ENCODE measurements around the gene FAIM2. TPM values are rescaled to one million over a fixed set of nuclear protein-coding genes. Genes with fewer than 3 reads are reported as not detected.
A peak's percentile ranks its signal among the peaks of the same experiment; 100 is the strongest.

FAIM2 gene
- total RNA-seq, 2 donors from 2014 or later = 1.0 to 4.9 TPM

DNA sequence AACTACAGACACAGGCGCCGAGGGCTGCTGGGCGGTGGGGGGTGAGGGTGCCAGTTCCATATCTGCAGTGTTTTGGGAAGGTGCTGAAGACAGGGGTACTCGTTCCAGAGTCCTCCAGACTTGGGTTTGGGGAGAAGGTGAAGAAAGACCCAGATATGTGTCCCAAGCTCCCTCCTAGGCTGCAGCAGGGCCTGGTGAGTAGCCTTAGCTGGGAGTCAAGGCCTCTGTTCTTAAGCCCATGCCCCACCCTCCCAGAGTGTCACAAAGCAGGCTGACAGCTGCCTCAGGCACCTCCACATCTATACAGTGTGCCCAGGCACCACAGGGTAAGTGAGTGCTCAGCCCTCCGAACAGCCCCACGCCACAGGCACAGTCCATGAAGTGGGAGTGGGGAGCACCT lies 79.7 kb downstream of the FAIM2 start:
- Histone ChIP-seq H3K9me3 (no peaks in the 10 kb centered on the region), H3K4me1 (peaks cover 17% of the 10 kb centered on the region), H3K27ac (no peak overlapping the region), H3K27me3 (no peaks in the 10 kb centered on the region), H3K4me3 (no peak overlapping the region), H3K36me3 (replicated peaks in 1 of 2; ENCODE audit: insufficient read depth in 1 of 2, low read depth in 2 of 2) (no peaks in the 10 kb centered on the region)
- 94 to 95% methylated on average over 4 to 6 of the region's 6 CpGs for WGBS, 2 donors
- ATAC-seq (no peak), DNase-seq (no peak)
- TF ChIP-seq POLR2A (IDR thresholded peaks at IDR 0.05) = no peak
- TF ChIP-seq, protein P1, sequence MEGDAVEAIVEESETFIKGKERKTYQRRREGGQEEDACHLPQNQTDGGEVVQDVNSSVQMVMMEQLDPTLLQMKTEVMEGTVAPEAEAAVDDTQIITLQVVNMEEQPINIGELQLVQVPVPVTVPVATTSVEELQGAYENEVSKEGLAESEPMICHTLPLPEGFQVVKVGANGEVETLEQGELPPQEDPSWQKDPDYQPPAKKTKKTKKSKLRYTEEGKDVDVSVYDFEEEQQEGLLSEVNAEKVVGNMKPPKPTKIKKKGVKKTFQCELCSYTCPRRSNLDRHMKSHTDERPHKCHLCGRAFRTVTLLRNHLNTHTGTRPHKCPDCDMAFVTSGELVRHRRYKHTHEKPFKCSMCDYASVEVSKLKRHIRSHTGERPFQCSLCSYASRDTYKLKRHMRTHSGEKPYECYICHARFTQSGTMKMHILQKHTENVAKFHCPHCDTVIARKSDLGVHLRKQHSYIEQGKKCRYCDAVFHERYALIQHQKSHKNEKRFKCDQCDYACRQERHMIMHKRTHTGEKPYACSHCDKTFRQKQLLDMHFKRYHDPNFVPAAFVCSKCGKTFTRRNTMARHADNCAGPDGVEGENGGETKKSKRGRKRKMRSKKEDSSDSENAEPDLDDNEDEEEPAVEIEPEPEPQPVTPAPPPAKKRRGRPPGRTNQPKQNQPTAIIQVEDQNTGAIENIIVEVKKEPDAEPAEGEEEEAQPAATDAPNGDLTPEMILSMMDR (IDR thresholded peaks at IDR 0.05) = no peak
- intact Hi-C loops (cut with DNase I) = no loop called here

DNA sequence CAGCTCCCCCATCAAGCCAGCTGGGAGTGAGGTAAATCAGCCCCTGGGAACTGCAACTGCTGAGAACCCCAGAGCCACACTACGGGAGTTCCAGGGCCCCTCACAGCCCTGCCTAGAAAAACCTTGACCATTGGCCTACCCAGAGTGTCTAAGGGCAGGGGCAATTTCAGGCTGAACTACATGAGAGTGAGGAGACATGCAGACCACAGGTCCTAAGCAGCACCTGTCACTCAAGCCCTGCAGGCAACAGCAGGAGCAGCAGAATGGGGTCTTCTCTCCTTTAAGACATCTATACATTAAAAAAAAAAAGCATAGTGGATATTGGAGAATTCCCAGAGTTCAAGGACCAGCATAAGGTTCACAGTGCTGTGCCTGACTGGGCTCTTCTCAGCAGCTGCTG lies 80.3 kb downstream of the FAIM2 start:
- peaks cover 13% of the 10 kb centered on the region for H3K4me1 ChIP-seq
- no peak for DNase-seq
- H3K4me3 ChIP-seq = no peak overlapping the region

DNA sequence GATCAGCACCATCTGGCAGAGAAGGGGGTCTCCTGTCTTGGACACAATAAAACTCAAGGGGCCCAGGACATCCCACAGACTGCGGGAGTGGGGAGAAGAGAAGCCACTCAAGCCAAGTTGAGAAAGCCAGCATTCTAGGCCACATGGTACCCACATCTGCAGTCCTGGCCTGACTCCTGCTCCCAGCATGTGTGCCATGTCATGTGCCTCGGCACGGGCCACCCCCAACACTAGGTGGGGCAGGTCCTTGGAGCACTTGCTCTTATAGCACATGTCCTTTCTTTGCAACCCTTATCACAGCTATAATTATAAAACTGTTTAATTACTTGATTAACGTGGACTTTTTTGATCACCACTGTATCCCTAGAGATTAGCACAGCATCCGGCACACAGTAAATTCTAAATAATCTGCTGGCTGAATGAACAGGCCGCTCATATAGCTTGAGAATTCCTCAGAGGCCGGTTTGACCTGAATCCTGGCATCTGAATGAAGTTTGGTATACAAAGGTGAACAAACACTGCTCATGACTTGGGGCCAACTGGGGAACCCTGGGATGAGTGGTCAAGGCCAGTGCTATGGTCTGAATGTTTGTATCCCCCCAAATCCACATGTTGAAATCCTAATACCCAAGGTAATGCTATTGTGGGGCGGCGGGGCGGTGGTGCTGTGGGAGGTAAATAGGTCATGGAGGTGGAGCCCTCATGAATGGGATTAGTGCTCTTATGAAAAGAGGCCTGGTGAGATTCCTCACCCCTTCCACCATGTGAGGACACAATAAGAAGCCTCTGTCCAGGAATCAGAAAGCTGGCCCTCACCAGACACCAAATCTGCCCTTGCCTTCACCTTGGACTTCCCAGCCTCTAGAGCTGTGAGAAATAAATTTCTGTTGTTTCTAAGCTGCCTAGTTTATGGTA lies 82.1 kb downstream of the FAIM2 start:
- H3K27ac ChIP-seq = peak overlapping the region in 2 of 4 donors; percentile 6 to 16
- intact Hi-C loops (cut with DNase I) = no loop called here

More for the DNA sequence above, 80.3 kb downstream of the FAIM2 start:
- ATAC-seq = no peak
- H3K9me3 ChIP-seq = no peaks in the 10 kb centered on the region
- no peaks in the 10 kb centered on the region for H3K27me3 ChIP-seq
- WGBS, 2 donors = 44 to 60% methylated on average over 1 of the region's 1 CpG
- no peaks in the 10 kb centered on the region for H3K36me3 ChIP-seq (replicated peaks in 1 of 2; ENCODE audit: insufficient read depth in 1 of 2, low read depth in 2 of 2)
- intact Hi-C loops (cut with DNase I) = no loop called here
- TF ChIP-seq, protein P1 (IDR thresholded peaks at IDR 0.05) = no peak
- TF ChIP-seq POLR2A (IDR thresholded peaks at IDR 0.05) = no peak
- H3K27ac ChIP-seq = no peak overlapping the region

DNA sequence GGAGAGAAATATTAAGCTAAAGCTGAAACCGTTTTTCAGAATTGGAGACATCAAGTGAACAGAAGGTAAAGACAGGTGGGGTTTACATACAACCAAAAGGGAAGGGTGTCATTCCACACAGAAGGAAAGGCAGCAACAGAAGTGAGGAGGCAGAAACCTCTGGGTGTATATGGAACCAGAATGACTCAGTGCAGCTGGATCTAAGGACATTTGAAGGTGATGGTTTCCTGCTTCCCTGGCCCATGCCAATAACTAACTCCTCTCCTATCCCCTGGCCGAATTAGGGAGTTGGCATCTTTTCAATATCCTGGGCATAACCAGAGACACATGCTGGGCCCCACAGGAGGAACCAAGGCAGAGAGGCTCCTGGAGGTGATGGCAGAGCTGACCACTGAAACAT lies 83.9 kb downstream of the FAIM2 start:
- no peaks in the 10 kb centered on the region for H3K9me3 ChIP-seq
- no peaks in the 10 kb centered on the region for H3K4me1 ChIP-seq
- TF ChIP-seq, protein P1 (IDR thresholded peaks at IDR 0.05) = no peak
- no peak for TF ChIP-seq POLR2A (IDR thresholded peaks at IDR 0.05)
- H3K4me3 ChIP-seq = no peak overlapping the region
- intact Hi-C loops (cut with DNase I) = no loop called here
- H3K27ac ChIP-seq = no peak overlapping the region
- ATAC-seq (no peak), DNase-seq (no peak)
- H3K36me3 ChIP-seq (replicated peaks in 1 of 2; ENCODE audit: insufficient read depth in 1 of 2, low read depth in 2 of 2) = no peaks in the 10 kb centered on the region
- WGBS, 2 donors = 55 to 59% methylated on average over 1 to 2 of the region's 2 CpGs
- H3K27me3 ChIP-seq = no peaks in the 10 kb centered on the region

More for the DNA sequence above, 82.1 kb downstream of the FAIM2 start:
- H3K27me3 ChIP-seq = no peaks in the 10 kb centered on the region
- H3K4me1 ChIP-seq = peaks cover 2% of the 10 kb centered on the region
- H3K9me3 ChIP-seq = no peaks in the 10 kb centered on the region
- no peak for DNase-seq
- no peak overlapping the region for H3K4me3 ChIP-seq
- TF ChIP-seq, protein P1 (IDR thresholded peaks at IDR 0.05) = no peak
- TF ChIP-seq POLR2A (IDR thresholded peaks at IDR 0.05) = no peak
- no peaks in the 10 kb centered on the region for H3K36me3 ChIP-seq (replicated peaks in 1 of 2; ENCODE audit: insufficient read depth in 1 of 2, low read depth in 2 of 2)
- WGBS, 2 donors = 82 to 94% methylated on average over 9 to 10 of the region's 10 CpGs
- ATAC-seq = no peak
